ENCODE data around the gene TOR1AIP2.

DNA sequence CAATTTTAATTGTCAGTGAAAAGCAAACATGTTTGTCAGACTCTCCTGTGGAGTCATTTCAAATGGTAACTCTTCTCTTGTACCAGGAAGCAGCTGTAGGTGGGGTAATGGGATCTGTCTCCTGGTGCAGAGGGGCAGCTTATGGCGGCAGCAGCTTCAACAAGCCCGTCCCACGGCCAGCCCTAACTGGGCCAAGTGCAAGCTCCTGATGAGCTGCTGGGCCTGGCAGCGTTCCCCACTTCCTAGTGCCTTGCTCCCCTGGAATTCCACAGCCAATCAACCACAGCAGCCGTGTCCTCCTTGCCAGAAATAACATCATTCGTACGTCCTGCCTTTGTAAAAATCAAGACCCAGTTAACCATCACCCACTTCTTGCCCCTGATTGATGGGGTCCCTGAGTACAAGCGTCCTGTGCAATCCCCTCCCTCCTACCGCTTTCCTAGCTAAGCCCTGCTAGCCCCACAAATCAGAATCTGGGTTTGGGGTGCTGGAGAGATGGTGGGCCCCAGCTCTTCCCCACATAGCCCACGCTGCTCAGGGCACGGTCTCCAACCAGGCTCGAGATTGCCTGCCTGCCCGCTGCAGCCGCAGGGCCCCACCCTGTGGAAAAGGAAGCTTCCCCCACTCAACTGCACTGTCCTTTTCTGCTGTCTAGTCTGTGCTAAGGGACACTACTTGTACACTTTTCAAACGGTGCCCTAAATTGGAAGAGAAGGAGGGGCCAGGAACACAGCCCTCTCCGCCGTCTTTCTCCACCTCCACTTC is 61.2 kb downstream of the TOR1AIP2 start:
- TF ChIP-seq, protein P1, sequence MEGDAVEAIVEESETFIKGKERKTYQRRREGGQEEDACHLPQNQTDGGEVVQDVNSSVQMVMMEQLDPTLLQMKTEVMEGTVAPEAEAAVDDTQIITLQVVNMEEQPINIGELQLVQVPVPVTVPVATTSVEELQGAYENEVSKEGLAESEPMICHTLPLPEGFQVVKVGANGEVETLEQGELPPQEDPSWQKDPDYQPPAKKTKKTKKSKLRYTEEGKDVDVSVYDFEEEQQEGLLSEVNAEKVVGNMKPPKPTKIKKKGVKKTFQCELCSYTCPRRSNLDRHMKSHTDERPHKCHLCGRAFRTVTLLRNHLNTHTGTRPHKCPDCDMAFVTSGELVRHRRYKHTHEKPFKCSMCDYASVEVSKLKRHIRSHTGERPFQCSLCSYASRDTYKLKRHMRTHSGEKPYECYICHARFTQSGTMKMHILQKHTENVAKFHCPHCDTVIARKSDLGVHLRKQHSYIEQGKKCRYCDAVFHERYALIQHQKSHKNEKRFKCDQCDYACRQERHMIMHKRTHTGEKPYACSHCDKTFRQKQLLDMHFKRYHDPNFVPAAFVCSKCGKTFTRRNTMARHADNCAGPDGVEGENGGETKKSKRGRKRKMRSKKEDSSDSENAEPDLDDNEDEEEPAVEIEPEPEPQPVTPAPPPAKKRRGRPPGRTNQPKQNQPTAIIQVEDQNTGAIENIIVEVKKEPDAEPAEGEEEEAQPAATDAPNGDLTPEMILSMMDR (IDR thresholded peaks at IDR 0.05; ENCODE audit: low read length), result no peak
- TF ChIP-seq EZH2 (IDR thresholded peaks at IDR 0.05; ENCODE audit: borderline replicate concordance, low read length), result no peak

Measured in OCI-LY1 (cell line).